Measurements from ENCODE around the gene GUCY2F. TPM values are rescaled to one million over a fixed set of nuclear protein-coding genes. Genes with fewer than 3 reads are reported as not detected.

Gene GUCY2F
- total RNA-seq, 1 donor from 2014 or later, result 0.07 TPM

- H3K27me3 ChIP-seq, result no peaks in the 10 kb centered on the region
- no peaks in the 10 kb centered on the region for H3F3A ChIP-seq (ENCODE audit: low read depth)
- no peaks in the 10 kb centered on the region for H3K79me2 ChIP-seq (ENCODE audit: low read depth)
- Mint-ChIP-seq H3K4me3 (no peak overlapping the region), H3K27me3 (ENCODE audit: insufficient read depth, low read depth) (no peaks in the 10 kb centered on the region), H3K4me1 (peaks cover 10% of the 10 kb centered on the region), H3K27ac (no peak overlapping the region), H3K9me3 (no peaks in the 10 kb centered on the region), H3K36me3 (no peaks in the 10 kb centered on the region)
- H3K9me3 ChIP-seq (ENCODE audit: low read depth), result no peaks in the 10 kb centered on the region
- H3K27ac ChIP-seq, result no peak overlapping the region
- no peak overlapping the region for H3K4me2 ChIP-seq
- H2AFZ ChIP-seq (replicated peaks), result no peak overlapping the region
- no peak for TF ChIP-seq EZH2phosphoT487 (IDR thresholded peaks at IDR 0.05)
- no peaks in the 10 kb centered on the region for H3K36me3 ChIP-seq
- H3K4me1 ChIP-seq, result no peaks in the 10 kb centered on the region
- no peak overlapping the region for H3K4me3 ChIP-seq
- H3K9ac ChIP-seq, result no peak overlapping the region
- H4K20me1 ChIP-seq (ENCODE audit: low read depth), result no peaks in the 10 kb centered on the region
- no peak for DNase-seq (ENCODE audit: low spot score)
Measured at GRCh38 chrX:109489174-109489573, 7.3 kb upstream of the GUCY2F start.

- Histone ChIP-seq H3K36me3 (no peaks in the 10 kb centered on the region), H3K4me3 (no peak overlapping the region), H3K9me3 (ENCODE audit: low read depth) (no peaks in the 10 kb centered on the region), H3K4me1 (no peaks in the 10 kb centered on the region), H3K4me2 (no peak overlapping the region), H3F3A (ENCODE audit: low read depth) (no peaks in the 10 kb centered on the region), H2AFZ (replicated peaks) (no peak overlapping the region), H3K27me3 (no peaks in the 10 kb centered on the region), H3K79me2 (ENCODE audit: low read depth) (no peaks in the 10 kb centered on the region), H4K20me1 (ENCODE audit: low read depth) (no peaks in the 10 kb centered on the region), H3K9ac (no peak overlapping the region), H3K27ac (no peak overlapping the region)
- no peak for DNase-seq (ENCODE audit: low spot score)
- TF ChIP-seq EZH2 (IDR thresholded peaks at IDR 0.05) (no peak), EZH2phosphoT487 (IDR thresholded peaks at IDR 0.05) (no peak), CTCF (IDR thresholded peaks at IDR 0.05) (no peak)
- H3K27ac Mint-ChIP-seq, result no peak overlapping the region
- H3K27me3 Mint-ChIP-seq (ENCODE audit: insufficient read depth, low read depth), result no peaks in the 10 kb centered on the region
- no peaks in the 10 kb centered on the region for H3K9me3 Mint-ChIP-seq
- H3K4me3 Mint-ChIP-seq, result no peak overlapping the region
- no peaks in the 10 kb centered on the region for H3K36me3 Mint-ChIP-seq
- peaks cover 7% of the 10 kb centered on the region for H3K4me1 Mint-ChIP-seq
Measured at GRCh38 chrX:109487640-109488039, 5.8 kb upstream of the GUCY2F start.

- Mint-ChIP-seq H3K9me3 (no peaks in the 10 kb centered on the region), H3K27me3 (ENCODE audit: insufficient read depth, low read depth) (no peaks in the 10 kb centered on the region), H3K27ac (no peak overlapping the region), H3K36me3 (no peaks in the 10 kb centered on the region), H3K4me3 (no peak overlapping the region), H3K4me1 (peaks cover 9% of the 10 kb centered on the region)
- no peaks in the 10 kb centered on the region for H3K27me3 ChIP-seq
- H3F3A ChIP-seq (ENCODE audit: low read depth), result no peaks in the 10 kb centered on the region
- no peak overlapping the region for H3K9ac ChIP-seq
- no peaks in the 10 kb centered on the region for H3K79me2 ChIP-seq (ENCODE audit: low read depth)
- no peak overlapping the region for H3K4me2 ChIP-seq
- no peaks in the 10 kb centered on the region for H3K9me3 ChIP-seq (ENCODE audit: low read depth)
- no peaks in the 10 kb centered on the region for H3K36me3 ChIP-seq
- H3K4me1 ChIP-seq, result peaks cover 10% of the 10 kb centered on the region
- H3K4me3 ChIP-seq, result no peak overlapping the region
- H3K27ac ChIP-seq, result no peak overlapping the region
- DNase-seq (ENCODE audit: low spot score), result peak; percentile 82
- no peaks in the 10 kb centered on the region for H4K20me1 ChIP-seq (ENCODE audit: low read depth)
- TF ChIP-seq EZH2phosphoT487 (IDR thresholded peaks at IDR 0.05) (no peak), CTCF (IDR thresholded peaks at IDR 0.05) (peak; percentile 100)
- no peak overlapping the region for H2AFZ ChIP-seq (replicated peaks)
Measured at GRCh38 chrX:109485470-109486340, 3.8 kb upstream of the GUCY2F start.

- Histone ChIP-seq H3K79me2 (ENCODE audit: low read depth) (no peaks in the 10 kb centered on the region), H4K20me1 (ENCODE audit: low read depth) (no peaks in the 10 kb centered on the region), H3K27me3 (no peaks in the 10 kb centered on the region), H2AFZ (replicated peaks) (no peak overlapping the region), H3K4me1 (peaks cover 10% of the 10 kb centered on the region), H3K36me3 (no peaks in the 10 kb centered on the region), H3K27ac (no peak overlapping the region), H3K4me2 (no peak overlapping the region), H3F3A (ENCODE audit: low read depth) (no peaks in the 10 kb centered on the region), H3K9ac (no peak overlapping the region), H3K4me3 (no peak overlapping the region), H3K9me3 (ENCODE audit: low read depth) (no peaks in the 10 kb centered on the region)
- H3K27me3 Mint-ChIP-seq (ENCODE audit: insufficient read depth, low read depth), result no peaks in the 10 kb centered on the region
- TF ChIP-seq EZH2phosphoT487 (IDR thresholded peaks at IDR 0.05) (no peak), CTCF (IDR thresholded peaks at IDR 0.05) (no peak), EZH2 (IDR thresholded peaks at IDR 0.05) (no peak)
- peaks cover 9% of the 10 kb centered on the region for H3K4me1 Mint-ChIP-seq
- no peak overlapping the region for H3K27ac Mint-ChIP-seq
- H3K9me3 Mint-ChIP-seq, result no peaks in the 10 kb centered on the region
- no peak overlapping the region for H3K4me3 Mint-ChIP-seq
- H3K36me3 Mint-ChIP-seq, result no peaks in the 10 kb centered on the region
- DNase-seq (ENCODE audit: low spot score), result no peak
Measured at GRCh38 chrX:109484886-109485285, 3.0 kb upstream of the GUCY2F start.

Data from neural progenitor cell (in vitro differentiated cells).